Measurements from ENCODE around the gene C7orf57.

The C7orf57 gene

GRCh38 chr7:48009954-48010353 lies 25.4 kb upstream of the C7orf57 start:
- H3K27ac Mint-ChIP-seq: no peak overlapping the region
- no peak for DNase-seq (ENCODE audit: low spot score)
- peaks cover 8% of the 10 kb centered on the region for H3K27me3 Mint-ChIP-seq (ENCODE audit: low read depth)
- H3K9me3 Mint-ChIP-seq: no peaks in the 10 kb centered on the region
- no peaks in the 10 kb centered on the region for H3K36me3 Mint-ChIP-seq (ENCODE audit: low read depth)
- no peak overlapping the region for H3K4me3 Mint-ChIP-seq
- H3K4me1 Mint-ChIP-seq (ENCODE audit: low read depth): no peaks in the 10 kb centered on the region

DNA sequence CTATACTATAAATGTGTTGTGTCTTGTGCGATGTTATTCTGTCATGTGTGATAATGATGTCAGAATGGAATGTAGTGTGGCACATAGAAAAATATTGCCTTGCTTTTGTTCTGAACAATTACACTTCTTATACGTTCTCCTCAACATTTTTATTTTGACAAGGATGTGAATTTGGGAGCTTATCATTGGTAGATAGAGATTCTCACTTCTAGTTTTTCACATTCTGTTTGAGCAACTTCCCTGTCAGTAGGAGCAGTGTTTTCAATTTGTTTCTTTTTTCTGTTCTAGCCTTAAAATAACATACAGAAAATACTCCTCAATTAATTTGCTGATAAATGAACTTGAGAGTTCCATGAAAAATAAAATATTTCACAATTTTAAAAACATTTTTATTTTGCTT lies 24.0 kb upstream of the C7orf57 start:
- DNase-seq (ENCODE audit: low spot score): no peak
- Mint-ChIP-seq H3K27ac (no peak overlapping the region), H3K4me1 (ENCODE audit: low read depth) (no peaks in the 10 kb centered on the region), H3K9me3 (no peaks in the 10 kb centered on the region), H3K27me3 (ENCODE audit: low read depth) (peaks cover 3% of the 10 kb centered on the region), H3K4me3 (no peak overlapping the region), H3K36me3 (ENCODE audit: low read depth) (no peaks in the 10 kb centered on the region)

DNA sequence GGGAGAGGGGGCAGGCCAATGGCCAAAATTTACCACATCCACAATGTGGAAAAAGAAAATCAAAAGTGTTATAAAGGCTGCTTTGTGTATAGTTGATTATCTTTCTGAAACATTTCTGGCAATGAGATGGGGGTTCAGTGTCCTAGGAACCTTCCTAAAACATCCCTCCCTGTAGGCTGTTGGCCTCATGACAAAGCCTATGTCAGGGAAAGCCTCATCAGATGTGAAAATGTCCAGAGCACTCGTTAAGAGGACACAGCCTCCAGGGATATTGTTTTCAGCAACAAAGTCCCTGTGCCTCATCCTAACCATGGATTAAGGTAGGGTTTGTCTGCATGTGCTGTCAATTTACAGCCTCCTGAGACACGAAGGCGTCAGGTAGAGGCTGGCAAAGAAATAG lies 23.4 kb upstream of the C7orf57 start:
- no peak overlapping the region for H3K4me3 Mint-ChIP-seq
- no peak overlapping the region for H3K27ac Mint-ChIP-seq
- H3K9me3 Mint-ChIP-seq: no peaks in the 10 kb centered on the region
- H3K27me3 Mint-ChIP-seq (ENCODE audit: low read depth): peaks cover 3% of the 10 kb centered on the region
- no peak for DNase-seq (ENCODE audit: low spot score)
- no peaks in the 10 kb centered on the region for H3K4me1 Mint-ChIP-seq (ENCODE audit: low read depth)
- H3K36me3 Mint-ChIP-seq (ENCODE audit: low read depth): no peaks in the 10 kb centered on the region

GRCh38 chr7:48016641-48017040 lies 18.7 kb upstream of the C7orf57 start:
- no peak for DNase-seq (ENCODE audit: low spot score)
- Mint-ChIP-seq H3K27me3 (ENCODE audit: low read depth) (peaks cover 28% of the 10 kb centered on the region), H3K4me1 (ENCODE audit: low read depth) (no peaks in the 10 kb centered on the region), H3K4me3 (no peak overlapping the region), H3K36me3 (ENCODE audit: low read depth) (no peaks in the 10 kb centered on the region), H3K27ac (no peak overlapping the region), H3K9me3 (peaks cover 15% of the 10 kb centered on the region)

DNA sequence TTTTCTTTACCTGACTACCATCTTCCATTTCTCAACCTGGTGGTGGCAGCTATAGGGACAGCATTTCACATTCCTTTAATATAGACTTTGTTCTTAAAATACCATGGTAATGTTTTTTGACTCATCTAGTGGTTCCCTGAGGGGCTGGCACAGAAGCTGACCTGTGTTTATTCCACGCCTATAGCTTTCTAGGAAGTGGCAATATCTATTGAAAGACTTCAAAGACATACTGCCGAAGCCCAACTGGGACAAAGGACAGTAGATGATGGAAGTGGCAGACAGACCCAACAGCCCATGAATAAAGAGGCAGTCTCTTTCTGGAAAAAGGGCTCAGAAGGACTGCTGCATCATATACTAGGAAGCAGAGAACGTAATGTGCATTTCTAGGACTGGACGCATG lies 17.7 kb upstream of the C7orf57 start:
- no peaks in the 10 kb centered on the region for H3K36me3 Mint-ChIP-seq (ENCODE audit: low read depth)
- H3K27me3 Mint-ChIP-seq (ENCODE audit: low read depth): peaks cover 30% of the 10 kb centered on the region
- H3K4me1 Mint-ChIP-seq (ENCODE audit: low read depth): no peaks in the 10 kb centered on the region
- no peak overlapping the region for H3K27ac Mint-ChIP-seq
- H3K9me3 Mint-ChIP-seq: peaks cover 15% of the 10 kb centered on the region
- no peak for DNase-seq (ENCODE audit: low spot score)
- no peak overlapping the region for H3K4me3 Mint-ChIP-seq

DNA sequence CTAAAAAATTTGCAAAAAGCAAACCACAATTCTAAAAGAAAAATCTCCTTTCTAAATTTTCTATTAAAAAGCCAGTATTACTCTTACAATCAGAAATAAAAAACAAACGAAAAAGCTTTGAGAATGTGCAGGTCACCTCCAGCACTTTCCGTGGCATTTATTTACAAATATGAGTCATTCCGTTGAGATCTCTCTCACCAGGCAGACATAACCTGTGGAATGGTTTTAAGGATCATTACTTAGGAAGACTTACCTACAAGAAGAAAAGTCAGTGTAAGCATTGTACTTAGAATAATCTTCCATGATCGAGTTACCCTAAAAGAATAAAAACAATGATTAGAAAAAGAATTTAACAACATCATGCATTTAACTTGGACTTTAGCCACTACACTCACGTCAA lies 9.7 kb upstream of the C7orf57 start:
- Mint-ChIP-seq H3K27ac (no peak overlapping the region), H3K9me3 (peaks cover 14% of the 10 kb centered on the region), H3K27me3 (ENCODE audit: low read depth) (peaks cover 56% of the 10 kb centered on the region), H3K36me3 (ENCODE audit: low read depth) (no peaks in the 10 kb centered on the region), H3K4me1 (ENCODE audit: low read depth) (no peaks in the 10 kb centered on the region), H3K4me3 (no peak overlapping the region)
- no peak for DNase-seq (ENCODE audit: low spot score)

GRCh38 chr7:48028938-48029337 lies 6.4 kb upstream of the C7orf57 start, which contains the start of gene SUN3:
Gene SUN3, minus strand, starts transcription at chr7:48029107. Its CDS starts 169 bp downstream, at chr7:48028938.
- no peaks in the 10 kb centered on the region for H3K4me1 Mint-ChIP-seq (ENCODE audit: low read depth)
- H3K36me3 Mint-ChIP-seq (ENCODE audit: low read depth): no peaks in the 10 kb centered on the region

GRCh38 chr7:48031111-48031510 lies 4.2 kb upstream of the C7orf57 start:
- DNase-seq (ENCODE audit: low spot score): no peak
- Mint-ChIP-seq H3K27me3 (ENCODE audit: low read depth) (peaks cover 63% of the 10 kb centered on the region), H3K9me3 (no peaks in the 10 kb centered on the region), H3K36me3 (ENCODE audit: low read depth) (no peaks in the 10 kb centered on the region), H3K4me1 (ENCODE audit: low read depth) (peaks cover 3% of the 10 kb centered on the region), H3K27ac (no peak overlapping the region), H3K4me3 (no peak overlapping the region)

More at GRCh38 chr7:48028938-48029337, 6.4 kb upstream of the C7orf57 start, which contains the start of gene SUN3:
- H3K4me3 Mint-ChIP-seq: no peak within 1 kb of the TSS
- no peak within 1 kb of the TSS for H3K27ac Mint-ChIP-seq
- no peak for DNase-seq (ENCODE audit: low spot score)
- H3K9me3 Mint-ChIP-seq: peaks cover 6% of the 10 kb centered on the region
- H3K27me3 Mint-ChIP-seq (ENCODE audit: low read depth): peaks cover 60% of the 10 kb centered on the region

GRCh38 chr7:48033922-48034321 lies 1.4 kb upstream of the C7orf57 start:
- Mint-ChIP-seq H3K27me3 (ENCODE audit: low read depth) (peaks cover 62% of the 10 kb centered on the region), H3K27ac (no peak overlapping the region), H3K9me3 (no peaks in the 10 kb centered on the region), H3K36me3 (ENCODE audit: low read depth) (no peaks in the 10 kb centered on the region), H3K4me3 (no peak overlapping the region), H3K4me1 (ENCODE audit: low read depth) (peaks cover 5% of the 10 kb centered on the region)
- no peak for DNase-seq (ENCODE audit: low spot score)

DNA sequence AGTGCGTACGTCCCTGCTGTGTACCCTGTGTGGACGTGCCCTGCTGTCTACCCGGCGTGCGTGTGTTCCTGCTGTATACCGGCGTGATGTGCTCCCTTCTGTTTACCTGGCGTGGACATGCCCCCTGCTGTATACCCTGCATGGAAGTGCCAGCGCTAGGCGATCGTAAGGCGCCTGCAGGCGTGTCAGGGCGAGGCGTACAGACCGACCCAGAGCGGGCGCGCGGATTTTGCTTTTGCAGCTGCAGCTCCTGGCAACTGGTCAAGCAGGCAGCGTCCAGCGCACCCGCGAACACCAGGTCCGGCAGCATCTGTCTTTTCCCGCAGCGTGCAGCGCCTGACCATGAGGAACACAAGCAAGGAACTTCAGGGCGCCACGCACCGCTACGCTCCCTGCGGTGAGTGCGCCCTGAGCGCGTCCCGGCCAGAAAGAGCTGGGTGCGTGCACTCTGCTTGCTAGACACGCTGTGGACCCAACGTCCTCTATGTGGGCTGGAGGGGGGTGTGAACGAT lies 680 bp downstream of the C7orf57 start:
- Mint-ChIP-seq H3K27me3 (ENCODE audit: low read depth) (peaks cover 47% of the 10 kb centered on the region), H3K27ac (peak overlapping the region; percentile 27), H3K9me3 (no peaks in the 10 kb centered on the region), H3K36me3 (ENCODE audit: low read depth) (no peaks in the 10 kb centered on the region), H3K4me3 (peak overlapping the region; percentile 82), H3K4me1 (ENCODE audit: low read depth) (peaks cover 6% of the 10 kb centered on the region)
- DNase-seq (ENCODE audit: low spot score): no peak

- peaks cover 32% of the 10 kb centered on the region for H3K27me3 Mint-ChIP-seq (ENCODE audit: low read depth)
- H3K27ac Mint-ChIP-seq: no peak overlapping the region
- H3K36me3 Mint-ChIP-seq (ENCODE audit: low read depth): no peaks in the 10 kb centered on the region
- no peaks in the 10 kb centered on the region for H3K9me3 Mint-ChIP-seq
- peaks cover 15% of the 10 kb centered on the region for H3K4me1 Mint-ChIP-seq (ENCODE audit: low read depth)
- no peak overlapping the region for H3K4me3 Mint-ChIP-seq
- no peak for DNase-seq (ENCODE audit: low spot score)
Observed at GRCh38 chr7:48038815-48039506, 3.6 kb downstream of the C7orf57 start.

GRCh38 chr7:48040944-48041652 lies 5.8 kb downstream of the C7orf57 start:
- DNase-seq (ENCODE audit: low spot score): no peak
- H3K4me3 Mint-ChIP-seq: no peak overlapping the region
- H3K27ac Mint-ChIP-seq: no peak overlapping the region
- H3K27me3 Mint-ChIP-seq (ENCODE audit: low read depth): peaks cover 20% of the 10 kb centered on the region
- H3K4me1 Mint-ChIP-seq (ENCODE audit: low read depth): peaks cover 19% of the 10 kb centered on the region
- H3K36me3 Mint-ChIP-seq (ENCODE audit: low read depth): no peaks in the 10 kb centered on the region
- no peaks in the 10 kb centered on the region for H3K9me3 Mint-ChIP-seq

- H3K36me3 Mint-ChIP-seq (ENCODE audit: low read depth): no peaks in the 10 kb centered on the region
- H3K27ac Mint-ChIP-seq: no peak overlapping the region
- peaks cover 17% of the 10 kb centered on the region for H3K4me1 Mint-ChIP-seq (ENCODE audit: low read depth)
- DNase-seq (ENCODE audit: low spot score): no peak
- H3K9me3 Mint-ChIP-seq: no peaks in the 10 kb centered on the region
- H3K27me3 Mint-ChIP-seq (ENCODE audit: low read depth): peaks cover 17% of the 10 kb centered on the region
- H3K4me3 Mint-ChIP-seq: no peak overlapping the region
Observed at GRCh38 chr7:48041653-48041970, 6.3 kb downstream of the C7orf57 start.

DNA sequence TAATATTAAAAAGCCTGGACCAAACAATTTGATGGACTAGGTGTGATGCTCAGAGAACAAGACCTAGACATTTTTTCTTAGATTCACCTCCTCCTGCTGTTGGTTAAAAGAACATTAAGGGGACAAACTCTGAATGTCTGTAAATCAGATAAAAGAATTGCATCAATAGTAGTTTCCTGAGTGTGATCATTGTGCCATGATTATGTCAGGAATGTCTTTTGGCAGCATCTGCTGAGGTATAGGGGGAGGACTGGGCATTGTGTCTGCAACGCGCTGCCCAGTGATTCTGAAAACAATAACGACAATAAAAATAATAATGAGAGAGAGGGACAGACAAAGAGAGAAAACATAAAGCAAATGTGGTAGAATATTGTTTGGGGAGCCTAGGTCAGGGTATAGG lies 6.9 kb downstream of the C7orf57 start:
- H3K4me3 Mint-ChIP-seq: no peak overlapping the region
- no peak for DNase-seq (ENCODE audit: low spot score)
- no peaks in the 10 kb centered on the region for H3K36me3 Mint-ChIP-seq (ENCODE audit: low read depth)
- no peak overlapping the region for H3K27ac Mint-ChIP-seq
- H3K4me1 Mint-ChIP-seq (ENCODE audit: low read depth): peaks cover 17% of the 10 kb centered on the region
- no peaks in the 10 kb centered on the region for H3K9me3 Mint-ChIP-seq
- peaks cover 12% of the 10 kb centered on the region for H3K27me3 Mint-ChIP-seq (ENCODE audit: low read depth)
